ENCODE measurements around the gene ST3GAL5.

The ST3GAL5 gene

GRCh38 chr2:85796341-85797262 is 92.2 kb downstream of the ST3GAL5 start:
- Histone ChIP-seq H3K36me3 (no peaks in the 10 kb centered on the region), H3K9me3 (no peaks in the 10 kb centered on the region), H3K4me3 (ENCODE audit: low read depth, low read length) (no peak overlapping the region), H3K4me1 (peaks cover 7% of the 10 kb centered on the region), H3K27me3 (no peaks in the 10 kb centered on the region)
- TF ChIP-seq CTCF (IDR thresholded peaks at IDR 0.05; ENCODE audit: low read depth, low read length), result no peak
- no peak for DNase-seq

- H3K4me3 ChIP-seq (ENCODE audit: low read depth, low read length), result no peak overlapping the region
These were observed 92.8 kb downstream of the ST3GAL5 start for GRCh38 chr2:85796046-85796340.

GRCh38 chr2:85795331-85796045 is 93.3 kb downstream of the ST3GAL5 start:
- Histone ChIP-seq H3K4me1 (peaks cover 7% of the 10 kb centered on the region), H3K9me3 (no peaks in the 10 kb centered on the region), H3K27me3 (no peaks in the 10 kb centered on the region), H3K36me3 (no peaks in the 10 kb centered on the region), H3K4me3 (ENCODE audit: low read depth, low read length) (no peak overlapping the region)
- no peak for DNase-seq
- no peak for TF ChIP-seq CTCF (IDR thresholded peaks at IDR 0.05; ENCODE audit: low read depth, low read length)

More at GRCh38 chr2:85796046-85796340, 92.8 kb downstream of the ST3GAL5 start:
- Histone ChIP-seq H3K36me3 (no peaks in the 10 kb centered on the region), H3K4me1 (peaks cover 7% of the 10 kb centered on the region), H3K9me3 (no peaks in the 10 kb centered on the region), H3K27me3 (no peaks in the 10 kb centered on the region)
- no peak for DNase-seq
- no peak for TF ChIP-seq CTCF (IDR thresholded peaks at IDR 0.05; ENCODE audit: low read depth, low read length)

GRCh38 chr2:85794491-85795121 is 94.2 kb downstream of the ST3GAL5 start:
- no peaks in the 10 kb centered on the region for H3K9me3 ChIP-seq
- H3K36me3 ChIP-seq, result no peaks in the 10 kb centered on the region
- no peak for DNase-seq
- H3K27me3 ChIP-seq, result no peaks in the 10 kb centered on the region
- no peak overlapping the region for H3K4me3 ChIP-seq (ENCODE audit: low read depth, low read length)
- peaks cover 7% of the 10 kb centered on the region for H3K4me1 ChIP-seq
- TF ChIP-seq CTCF (IDR thresholded peaks at IDR 0.05; ENCODE audit: low read depth, low read length), result no peak

- no peak for TF ChIP-seq CTCF (IDR thresholded peaks at IDR 0.05; ENCODE audit: low read depth, low read length)
- H3K36me3 ChIP-seq, result no peaks in the 10 kb centered on the region
- no peak for DNase-seq
- no peak overlapping the region for H3K4me3 ChIP-seq (ENCODE audit: low read depth, low read length)
- H3K9me3 ChIP-seq, result no peaks in the 10 kb centered on the region
- no peaks in the 10 kb centered on the region for H3K27me3 ChIP-seq
- H3K4me1 ChIP-seq, result peaks cover 7% of the 10 kb centered on the region
These were observed 94.8 kb downstream of the ST3GAL5 start for GRCh38 chr2:85794038-85794441.

Data from BE2C (cell line).